NCI-H1105 (cell line): ENCODE results near the gene ADCY3.
A peak's percentile ranks its signal among the peaks of the same experiment; 100 is the strongest.
"Not testable (repeated sequence)": the region's sequence is repeated elsewhere in the genome, so short reads cannot be mapped to it uniquely, and the experiment has no call there.

Experiments
- DNase-seq: peaks from one replicate; lab custom pipeline; 2025; lab: John Stamatoyannopoulos, UW

Gene ADCY3

DNA sequence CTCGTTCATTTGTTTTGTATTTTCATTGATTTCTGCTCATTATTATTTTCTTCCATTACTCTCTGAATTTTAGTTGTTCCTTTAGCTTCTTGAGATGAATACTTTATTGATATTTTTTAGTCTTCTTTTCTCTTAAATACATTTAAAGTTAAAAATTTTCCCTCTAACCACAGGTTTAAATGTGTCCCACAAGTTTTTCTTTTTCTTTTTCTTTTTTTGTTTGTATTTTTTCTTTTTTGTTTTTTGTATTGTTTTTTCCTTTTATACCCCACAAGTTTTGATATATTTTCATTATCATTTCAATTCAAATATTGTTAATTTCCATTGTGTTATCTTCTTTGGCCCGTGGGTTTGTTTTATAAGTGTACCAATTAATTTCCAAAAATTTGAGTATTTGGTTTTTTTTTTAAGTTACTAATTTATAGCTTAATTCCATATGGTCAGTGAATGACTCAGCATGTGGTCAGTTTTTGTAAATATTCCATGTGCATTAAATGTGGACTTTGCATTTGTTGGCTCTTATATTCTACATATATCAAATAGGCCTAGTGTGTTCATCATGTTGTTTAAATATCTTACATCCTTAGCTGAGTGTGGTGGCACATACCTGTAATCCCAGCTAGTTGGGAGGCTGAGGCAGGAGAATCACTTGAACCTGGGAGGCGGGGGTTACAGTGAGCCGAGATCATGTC is 110.6 kb downstream of the ADCY3 start:
- DNase-seq = no peak

DNA sequence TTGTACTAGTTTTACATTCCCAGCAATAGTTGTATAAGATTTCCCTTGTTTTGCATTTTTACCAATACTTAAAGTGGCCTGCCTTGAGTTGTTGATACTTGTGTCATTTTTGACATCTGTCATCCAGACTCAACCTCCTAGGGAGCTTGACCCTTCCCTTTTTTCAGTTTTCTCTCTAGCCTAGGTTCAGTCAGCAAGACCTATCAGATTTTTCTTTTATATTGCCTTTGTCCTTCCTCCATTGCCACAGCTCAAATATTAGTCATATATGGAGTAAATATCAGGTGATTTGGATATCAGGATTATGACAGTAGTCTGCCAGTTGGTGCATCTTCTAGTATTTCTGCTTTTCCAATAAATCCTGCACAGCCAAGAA is 113.4 kb downstream of the ADCY3 start:
- no peak for DNase-seq

GRCh38 chr2:24805811-24806660 is 114.0 kb downstream of the ADCY3 start:
- not testable (repeated sequence) for DNase-seq

- DNase-seq = not testable (repeated sequence)
Measured at GRCh38 chr2:24800487-24800886, 119.5 kb downstream of the ADCY3 start.

- DNase-seq = no peak
Measured at GRCh38 chr2:24797644-24798043, 122.4 kb downstream of the ADCY3 start.

DNA sequence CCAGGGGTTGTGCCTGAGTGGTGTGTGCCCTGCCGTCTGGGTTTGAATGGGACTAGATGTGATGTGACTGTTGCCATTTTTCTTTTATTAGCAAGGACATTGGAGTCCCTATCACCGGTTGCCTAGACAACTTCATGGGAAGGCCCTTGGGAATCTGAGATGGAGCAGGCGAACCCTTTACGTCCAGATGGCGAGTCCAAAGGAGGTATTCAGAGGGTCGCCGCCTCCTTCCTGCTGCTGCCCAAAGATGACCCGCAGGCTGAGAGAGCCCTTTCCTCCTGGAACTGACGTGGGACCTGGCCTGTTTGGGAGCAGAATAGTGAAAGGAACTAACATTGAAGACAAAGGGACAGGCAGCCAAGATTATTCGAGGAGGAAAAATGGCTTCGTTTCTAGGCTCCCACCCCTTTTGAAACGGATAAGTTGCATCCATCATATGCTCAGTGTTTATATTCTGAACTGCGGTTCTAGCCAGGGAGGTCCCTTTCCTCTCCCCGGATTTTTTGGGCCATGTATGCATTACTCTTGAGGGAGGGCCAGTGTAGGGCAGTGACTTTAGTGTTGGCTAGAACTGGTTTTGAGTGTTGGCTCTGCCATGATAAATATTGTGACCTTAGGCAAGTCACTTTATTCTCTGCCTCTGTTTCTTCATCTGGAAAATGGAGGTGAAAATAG is 126.1 kb downstream of the ADCY3 start:
- DNase-seq = peak; percentile 23

DNA sequence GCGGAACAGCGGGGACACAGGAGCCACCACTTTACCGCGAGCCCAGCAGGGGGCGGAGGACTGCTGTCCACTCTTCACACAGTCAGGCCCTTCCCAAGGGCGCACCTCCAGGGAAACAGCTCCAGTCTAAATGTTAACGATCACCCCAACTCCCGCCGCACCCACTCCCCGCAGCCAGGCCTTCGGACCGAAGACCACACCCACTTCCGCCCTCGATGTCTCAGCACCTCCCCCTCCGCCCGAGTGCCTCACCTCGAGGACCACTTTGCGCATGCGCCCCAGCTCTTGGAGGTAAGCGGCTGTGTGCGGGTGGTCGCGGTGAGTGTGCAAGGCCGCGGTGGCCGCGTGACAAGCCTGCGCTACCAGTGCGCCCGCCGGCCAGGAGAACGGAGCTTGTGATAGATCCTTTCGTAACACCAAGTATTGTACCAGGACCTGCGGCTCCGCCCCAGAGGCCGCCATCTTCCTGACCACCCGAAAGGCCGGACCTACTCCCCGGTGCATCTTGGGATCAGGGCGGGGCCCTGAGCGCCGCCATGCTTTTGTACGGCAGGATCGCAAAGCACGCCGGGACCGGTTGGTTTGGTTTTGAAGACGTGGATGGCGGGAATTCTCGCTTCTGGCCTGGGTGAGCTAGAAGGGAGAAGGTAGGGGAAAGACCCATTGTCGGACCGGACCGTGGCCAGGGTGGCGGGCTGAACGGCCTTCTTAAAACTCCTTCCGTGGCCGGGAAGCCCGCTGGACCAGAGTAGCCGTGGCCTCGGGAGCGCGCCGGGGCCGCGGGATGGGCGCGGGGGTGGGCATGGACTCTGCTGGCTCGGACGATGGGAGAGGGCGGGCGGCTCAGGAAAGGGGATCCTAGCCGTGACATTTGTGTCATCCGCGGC is 126.9 kb downstream of the ADCY3 start, which contains the start of the genes CENPO and PTRHD1:
Gene CENPO (plus strand): TSS at position 552 of the 887 bp plus-strand sequence. CDS start 495 bp downstream, outside the sequence.
Gene PTRHD1 (minus strand): TSS at position 518 of the 887 bp plus-strand sequence. CDS start 14 bp downstream, at position 504.
- DNase-seq = peak; percentile 93

DNA sequence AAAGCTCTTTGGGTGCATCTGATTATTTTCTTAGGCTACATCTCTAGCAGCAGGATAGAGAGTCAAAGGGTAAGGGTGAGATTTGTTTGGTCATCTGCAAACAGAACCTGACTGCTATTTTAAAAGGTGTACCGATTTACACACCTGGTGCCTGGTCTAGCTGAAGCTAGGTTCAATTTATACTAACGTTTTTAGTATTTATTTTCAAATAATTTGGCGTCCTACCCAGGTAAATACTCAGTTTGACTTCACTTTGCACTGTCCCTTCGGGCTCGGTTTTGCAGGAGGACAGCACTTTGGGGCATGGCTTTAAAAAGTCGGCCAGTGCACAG is 127.5 kb downstream of the ADCY3 start:
- no peak for DNase-seq

DNA sequence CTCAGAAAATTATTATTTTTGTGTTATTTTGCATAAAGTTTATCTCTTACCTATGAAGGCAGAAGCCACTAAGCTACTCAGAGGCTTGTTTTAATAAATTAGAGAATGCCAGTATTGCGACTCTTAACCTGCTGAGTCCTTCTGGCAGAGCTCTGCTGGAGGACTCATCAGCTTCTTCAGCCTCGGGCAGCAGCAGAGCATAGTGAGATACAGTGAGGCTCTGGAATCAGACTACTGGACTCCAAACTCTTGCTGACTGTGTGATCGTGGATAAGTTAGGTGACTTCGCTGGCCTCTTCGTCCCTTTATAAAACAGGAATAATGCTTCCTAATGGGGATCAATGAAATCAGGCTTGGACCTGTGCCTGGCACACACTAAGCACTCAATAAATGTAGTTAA is 128.6 kb downstream of the ADCY3 start:
- DNase-seq = no peak

DNA sequence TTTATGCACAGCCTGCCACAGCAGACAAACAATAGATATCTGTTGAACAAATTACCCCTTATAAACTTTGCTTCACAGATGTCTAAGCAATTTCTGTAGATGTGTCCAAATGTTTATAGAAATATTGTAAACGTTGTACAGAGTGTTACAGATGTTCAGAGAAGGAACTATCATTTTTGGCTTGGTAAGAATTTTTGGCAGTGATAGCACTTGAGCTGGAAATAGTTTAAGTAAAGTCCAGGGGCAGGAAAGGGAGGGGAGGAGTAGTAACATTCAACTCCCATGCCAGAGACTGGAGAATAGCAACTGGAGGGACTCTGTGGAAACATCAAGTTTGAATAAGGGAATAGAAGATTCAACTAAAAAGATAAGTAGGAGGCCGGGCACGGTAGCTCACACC is 131.2 kb downstream of the ADCY3 start:
- DNase-seq = no peak

GRCh38 chr2:24787532-24787931 is 132.5 kb downstream of the ADCY3 start:
- DNase-seq = no peak

- peak; percentile 10 for DNase-seq
Measured at GRCh38 chr2:24785671-24786321, 134.2 kb downstream of the ADCY3 start.

DNA sequence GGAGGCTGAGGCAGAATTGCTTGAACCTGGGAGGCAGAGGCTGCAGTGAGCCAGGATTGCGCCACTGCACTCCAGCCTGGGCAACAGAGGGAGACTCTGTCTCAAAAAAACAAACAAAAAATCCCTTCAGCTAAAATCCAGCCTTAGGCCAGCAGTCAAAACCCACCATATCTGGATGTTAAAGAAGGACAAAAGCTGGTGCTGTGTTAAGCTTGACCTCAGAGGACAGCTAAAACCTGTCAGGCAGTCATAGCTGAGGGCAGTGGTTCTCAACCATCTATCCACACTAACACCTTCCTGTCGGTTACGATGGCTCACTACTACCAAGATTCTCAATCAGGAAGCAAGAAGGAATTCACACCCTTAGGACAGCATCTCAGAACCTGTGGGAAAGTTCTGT is 136.4 kb downstream of the ADCY3 start:
- DNase-seq = no peak

- no peak for DNase-seq
Measured at GRCh38 chr2:24779116-24779515, 140.9 kb downstream of the ADCY3 start.

GRCh38 chr2:24774373-24774772 is 145.7 kb downstream of the ADCY3 start:
- DNase-seq = no peak

DNA sequence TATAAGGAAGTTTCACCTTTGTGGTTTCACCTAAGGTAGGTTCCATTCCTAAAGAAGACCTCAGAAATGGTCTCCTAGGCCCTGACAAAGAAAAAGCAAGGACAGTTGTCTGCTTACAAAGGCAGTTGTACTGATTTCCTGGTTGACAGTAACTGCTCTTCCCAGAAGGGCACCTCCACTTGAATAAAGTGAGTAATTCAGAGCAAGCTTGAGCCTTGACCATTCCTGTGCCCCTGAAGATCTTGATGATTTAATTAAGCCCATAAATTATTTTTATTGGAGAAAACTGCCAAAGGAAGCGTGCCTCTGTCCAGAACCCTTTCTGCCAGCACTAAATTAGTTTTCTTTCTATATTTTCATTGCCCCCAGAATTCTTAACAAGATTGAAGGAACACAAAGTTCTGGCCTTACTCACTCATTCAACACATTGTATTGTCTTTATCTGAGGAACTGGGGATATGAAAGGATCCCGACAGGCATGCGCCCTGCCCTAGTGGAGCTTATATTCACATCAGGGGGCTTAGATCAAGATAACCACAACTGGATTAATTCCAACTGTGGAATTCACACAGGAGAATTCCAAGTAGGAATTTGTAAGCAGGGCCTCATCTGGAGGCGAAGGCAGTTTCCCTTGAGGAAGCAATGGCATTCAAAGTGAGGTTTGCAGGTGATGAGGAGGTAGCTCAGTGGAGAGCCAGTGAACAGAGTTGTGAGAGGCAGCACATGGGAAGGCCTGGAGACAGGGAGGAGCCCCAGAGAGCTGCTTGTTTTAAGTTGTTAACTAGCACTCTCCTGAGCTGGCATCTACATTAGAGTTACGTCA is 148.1 kb downstream of the ADCY3 start:
- DNase-seq = no peak

DNA sequence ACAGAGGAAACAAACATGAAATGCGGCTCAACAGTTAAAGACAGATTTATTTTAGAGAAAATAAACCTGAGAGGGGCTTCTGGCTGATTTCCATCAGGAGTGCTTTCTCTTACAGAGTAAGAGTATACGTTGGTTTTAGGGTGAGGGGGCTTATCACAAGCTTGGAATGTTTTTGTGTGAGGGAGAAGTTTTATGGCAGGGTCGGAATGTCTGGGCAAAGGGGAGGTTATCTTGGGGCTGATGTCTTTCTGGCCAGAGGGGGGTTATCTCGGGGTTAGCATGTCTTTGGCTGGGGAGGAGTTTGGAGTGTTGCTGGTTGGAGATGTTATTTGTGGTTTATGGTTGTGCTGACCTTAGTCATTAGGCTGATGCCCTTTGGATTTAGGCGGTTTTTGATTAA is 149.0 kb downstream of the ADCY3 start:
- DNase-seq = no peak
